BLaER1 treated with 17β-estradiol and CSF1 and Interleukin-3, amounts not matched to agents 10 nM and 100 nM (cell line): Measurements from ENCODE around the gene TAC1.
"Not testable (repeated sequence)": the region's sequence is repeated elsewhere in the genome, so short reads cannot be mapped to it uniquely, and the experiment has no call there.

Experiments
- H3K27ac ChIP-seq, 11 experiments: shearing (Covaris generic); formaldehyde crosslinking; 2 replicates each; pipeline ENCODE4 v1.8.1; 2022
- H3K27me3 ChIP-seq, 11 experiments: shearing (Covaris generic); formaldehyde crosslinking; 2 replicates each; pipeline ENCODE4 v1.8.1; 2022
- H3K36me3 ChIP-seq, 11 experiments: shearing (Covaris generic); formaldehyde crosslinking; 2 replicates each; pipeline ENCODE4 v1.8.1; 2022
- H3K4me1 ChIP-seq, 10 experiments: shearing (Covaris generic); formaldehyde crosslinking; 2 replicates each; pipeline ENCODE4 v1.8.1; 2022
- H3K4me2 ChIP-seq, 11 experiments: shearing (Covaris generic); formaldehyde crosslinking; 2 replicates each; pipeline ENCODE4 v1.8.1; 2022
- H3K4me3 ChIP-seq, 10 experiments: shearing (Covaris generic); formaldehyde crosslinking; 2 replicates each; pipeline ENCODE4 v1.8.1; 2022
- H3K9ac ChIP-seq, 11 experiments: shearing (Covaris generic); formaldehyde crosslinking; 2 replicates each; pipeline ENCODE4 v1.8.1; 2022
- H3K9me3 ChIP-seq, 11 experiments: shearing (Covaris generic); formaldehyde crosslinking; replicated peaks in 1 of 11; 2 replicates each; pipeline ENCODE4 v1.8.1; 2022
- H4K20me1 ChIP-seq, 11 experiments: shearing (Covaris generic); formaldehyde crosslinking; 2 replicates each; pipeline ENCODE4 v1.8.1; 2022
- Cebpa-rat ChIP-seq, 11 experiments: shearing (Covaris generic); IDR thresholded peaks; 2 replicates each; pipeline ENCODE4 v1.8.1; 2022

The TAC1 gene

GRCh38 chr7:97735075-97735474 is 3.2 kb downstream of the TAC1 start:
- Histone ChIP-seq H4K20me1 (no peaks in the 10 kb centered on the region), H3K27me3 (no peaks in the 10 kb centered on the region), H3K9ac (no peak overlapping the region), H3K4me3 (no peak overlapping the region), H3K36me3 (no peaks in the 10 kb centered on the region), H3K4me2 (no peak overlapping the region), H3K9me3 (peaks cover 25 to 29% (median 26%) of the 10 kb centered on the region in 11 experiments), H3K27ac (no peak overlapping the region), H3K4me1 (no peaks in the 10 kb centered on the region)
- no peak for TF ChIP-seq Cebpa-rat (IDR thresholded peaks at IDR 0.05)

- Histone ChIP-seq H3K9ac (no peak overlapping the region), H3K4me2 (no peak overlapping the region), H3K27ac (no peak overlapping the region), H3K4me3 (no peak overlapping the region), H3K4me1 (no peaks in the 10 kb centered on the region), H3K9me3 (0 out of 22 replicates have a peak, but pooled peaks cover 0 to 3% (median 0%) of the 10 kb centered on the region in 11 experiments), H3K27me3 (no peaks in the 10 kb centered on the region), H3K36me3 (no peaks in the 10 kb centered on the region), H4K20me1 (no peaks in the 10 kb centered on the region)
- no peak for TF ChIP-seq Cebpa-rat (IDR thresholded peaks at IDR 0.05)
Measured at GRCh38 chr7:97748482-97748881, 16.6 kb downstream of the TAC1 start.

- Histone ChIP-seq H3K9ac (no peak overlapping the region), H4K20me1 (no peaks in the 10 kb centered on the region), H3K36me3 (no peaks in the 10 kb centered on the region), H3K9me3 (0 out of 22 replicates have a peak, but pooled peaks cover 0 to 3% (median 0%) of the 10 kb centered on the region in 11 experiments), H3K27me3 (no peaks in the 10 kb centered on the region), H3K4me2 (no peak overlapping the region), H3K4me3 (no peak overlapping the region), H3K4me1 (no peaks in the 10 kb centered on the region), H3K27ac (no peak overlapping the region)
- TF ChIP-seq Cebpa-rat (IDR thresholded peaks at IDR 0.05) = no peak
Measured at GRCh38 chr7:97751566-97751965, 19.7 kb downstream of the TAC1 start.

- Histone ChIP-seq H3K4me2 (no peak overlapping the region), H3K9me3 (0 out of 22 replicates have a peak, but pooled peaks cover 0 to 3% (median 0%) of the 10 kb centered on the region in 11 experiments), H3K27ac (no peak overlapping the region), H3K4me1 (no peaks in the 10 kb centered on the region), H4K20me1 (no peaks in the 10 kb centered on the region), H3K36me3 (no peaks in the 10 kb centered on the region), H3K4me3 (no peak overlapping the region), H3K27me3 (no peaks in the 10 kb centered on the region), H3K9ac (no peak overlapping the region)
- no peak for TF ChIP-seq Cebpa-rat (IDR thresholded peaks at IDR 0.05)
Measured at GRCh38 chr7:97752215-97752614, 20.3 kb downstream of the TAC1 start.

- Histone ChIP-seq H3K4me2 (no peak overlapping the region), H3K36me3 (no peaks in the 10 kb centered on the region), H3K9ac (no peak overlapping the region), H3K9me3 (no peaks in the 10 kb centered on the region), H3K4me3 (no peak overlapping the region), H3K27me3 (no peaks in the 10 kb centered on the region), H3K4me1 (no peaks in the 10 kb centered on the region), H4K20me1 (no peaks in the 10 kb centered on the region), H3K27ac (no peak overlapping the region)
- no peak for TF ChIP-seq Cebpa-rat (IDR thresholded peaks at IDR 0.05)
Measured at GRCh38 chr7:97757824-97758223, 25.9 kb downstream of the TAC1 start.

- Histone ChIP-seq H3K27me3 (no peaks in the 10 kb centered on the region), H4K20me1 (no peaks in the 10 kb centered on the region), H3K4me2 (no peak overlapping the region), H3K9ac (no peak overlapping the region), H3K27ac (no peak overlapping the region), H3K36me3 (no peaks in the 10 kb centered on the region), H3K9me3 (no peaks in the 10 kb centered on the region), H3K4me1 (peaks cover 0 to 5% (median 0%) of the 10 kb centered on the region in 10 experiments; a peak in 3 of 20 replicates), H3K4me3 (no peak overlapping the region)
- no peak for TF ChIP-seq Cebpa-rat (IDR thresholded peaks at IDR 0.05)
Measured at GRCh38 chr7:97770850-97771249, 39.0 kb downstream of the TAC1 start.

GRCh38 chr7:97771576-97771975 is 39.7 kb downstream of the TAC1 start:
- no peak for TF ChIP-seq Cebpa-rat (IDR thresholded peaks at IDR 0.05)

GRCh38 chr7:97772045-97772901 is 40.4 kb downstream of the TAC1 start:
- H3K4me2 ChIP-seq = no peak overlapping the region

More at GRCh38 chr7:97771576-97771975, 39.7 kb downstream of the TAC1 start:
- H3K4me1 ChIP-seq = peaks cover 0 to 5% (median 0%) of the 10 kb centered on the region in 10 experiments; a peak in 3 of 20 replicates
- H3K36me3 ChIP-seq = no peaks in the 10 kb centered on the region
- H3K9ac ChIP-seq = no peak overlapping the region
- no peaks in the 10 kb centered on the region for H3K27me3 ChIP-seq
- H3K4me3 ChIP-seq = no peak overlapping the region
- H3K9me3 ChIP-seq = no peaks in the 10 kb centered on the region
- H3K4me2 ChIP-seq = no peak overlapping the region
- H3K27ac ChIP-seq = no peak overlapping the region
- no peaks in the 10 kb centered on the region for H4K20me1 ChIP-seq

GRCh38 chr7:97786398-97786797 is 54.5 kb downstream of the TAC1 start:
- H3K4me3 ChIP-seq, H3K9ac ChIP-seq, H4K20me1 ChIP-seq, H3K36me3 ChIP-seq, H3K27me3 ChIP-seq, H3K27ac ChIP-seq, H3K4me2 ChIP-seq, H3K4me1 ChIP-seq: not testable (repeated sequence)
- H3K9me3 ChIP-seq = peaks cover 0 to 24% (median 15%) of the 10 kb centered on the region in 11 experiments; a peak in 19 of 22 replicates

More at GRCh38 chr7:97772045-97772901, 40.4 kb downstream of the TAC1 start:
- H3K9me3 ChIP-seq = no peaks in the 10 kb centered on the region
- H3K36me3 ChIP-seq = no peaks in the 10 kb centered on the region
- peaks cover 0 to 5% (median 0%) of the 10 kb centered on the region in 10 experiments; a peak in 3 of 20 replicates for H3K4me1 ChIP-seq
- H4K20me1 ChIP-seq = no peaks in the 10 kb centered on the region
- no peaks in the 10 kb centered on the region for H3K27me3 ChIP-seq
- no peak overlapping the region for H3K27ac ChIP-seq
- no peak for TF ChIP-seq Cebpa-rat (IDR thresholded peaks at IDR 0.05)
- H3K9ac ChIP-seq = no peak overlapping the region
- H3K4me3 ChIP-seq = no peak overlapping the region
